ENCODE results near the gene RTP3.

GRCh38 chr3:46481636-46482035 is 16.1 kb upstream of the RTP3 start:
- no peak for TF ChIP-seq CTCF (IDR thresholded peaks at IDR 0.05)
- TF ChIP-seq EP300 (IDR thresholded peaks at IDR 0.05) = no peak
- TF ChIP-seq KDM5A (IDR thresholded peaks at IDR 0.05) = no peak
- TF ChIP-seq MAFK (IDR thresholded peaks at IDR 0.05; ENCODE audit: partially characterized antibody) = no peak
- no peak for TF ChIP-seq FOSL2 (IDR thresholded peaks at IDR 0.05)
- TF ChIP-seq FOSL2 (CRISPR knock-in tag; IDR thresholded peaks at IDR 0.05) = no peak
- TF ChIP-seq REST (IDR thresholded peaks at IDR 0.05) = no peak
- no peak for TF ChIP-seq ESRRA (IDR thresholded peaks at IDR 0.05; ENCODE audit: borderline replicate concordance, low read length)

Measured in A549 (cell line).